Hepatocyte (in vitro differentiated cells): Measurements from ENCODE around the gene CYTL1.

Experiments used
- CTCF ChIP-seq: fragments of 200-600 bp; sonication (generic); IDR thresholded peaks from 2 replicates; pipeline ENCODE4 v1.5.1; 2016; ENCODE audit warnings: antibody characterized with exemption, mild to moderate bottlenecking; ENCODE audit not compliant: poor library complexity
- EZH2 ChIP-seq: fragments of 200-600 bp; sonication (generic); IDR thresholded peaks from 2 replicates; pipeline ENCODE4 v1.6.1; 2016; ENCODE audit warnings: antibody characterized with exemption, mild to moderate bottlenecking, borderline replicate concordance
- EZH2phosphoT487 ChIP-seq: fragments of 200-600 bp; sonication (generic); IDR thresholded peaks from one replicate; pipeline ENCODE4 v1.6.1; 2018; ENCODE audit warnings: antibody characterized with exemption, mild to moderate bottlenecking, low read depth, moderate library complexity; ENCODE audit not compliant: unreplicated experiment, severe bottlenecking

GRCh38 chr4:5052204-5052702, 33.0 kb upstream of the CYTL1 start:
- no peak for TF ChIP-seq EZH2
- TF ChIP-seq CTCF, result no peak
- TF ChIP-seq EZH2phosphoT487, result no peak
